Measurements from ENCODE around the gene EGR4. TPM values are rescaled to one million over a fixed set of nuclear protein-coding genes. Genes with fewer than 3 reads are reported as not detected.
"Not testable (repeated sequence)": the region's sequence is repeated elsewhere in the genome, so short reads cannot be mapped to it uniquely, and the experiment has no call there.

The EGR4 gene
- total RNA-seq, 4 donors from 2014 or later: not detected

DNA sequence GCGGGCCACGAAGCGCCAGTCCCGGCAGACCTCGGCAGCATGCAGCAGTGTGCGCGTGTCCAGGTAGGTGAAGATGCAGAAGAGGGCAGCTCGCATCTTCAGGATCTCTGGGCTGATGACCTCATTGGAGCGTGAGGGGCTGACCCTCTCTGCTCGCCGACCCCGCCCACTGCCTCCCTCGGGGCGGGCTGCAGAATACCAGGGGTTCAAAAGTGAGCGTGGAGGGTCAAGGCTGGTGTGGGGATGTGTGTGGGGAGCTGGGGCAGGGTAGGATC lies 29.1 kb downstream of the EGR4 start:
- Histone ChIP-seq H3K36me3 (no peaks in the 10 kb centered on the region), H3K4me1 (peaks cover 0 to 1% of the 10 kb centered on the region in 2 donors), H3K4me3 (no peak overlapping the region), H3K27me3 (no peaks in the 10 kb centered on the region), H3K9me3 (no peaks in the 10 kb centered on the region), H3K27ac (no peak overlapping the region)
- intact Hi-C loops (cut with DNase I; ENCODE audit: low total_unique reads): no loop called here
- no peak for DNase-seq
- TF ChIP-seq POLR2A (IDR thresholded peaks at IDR 0.05): no peak
- TF ChIP-seq, protein P1, sequence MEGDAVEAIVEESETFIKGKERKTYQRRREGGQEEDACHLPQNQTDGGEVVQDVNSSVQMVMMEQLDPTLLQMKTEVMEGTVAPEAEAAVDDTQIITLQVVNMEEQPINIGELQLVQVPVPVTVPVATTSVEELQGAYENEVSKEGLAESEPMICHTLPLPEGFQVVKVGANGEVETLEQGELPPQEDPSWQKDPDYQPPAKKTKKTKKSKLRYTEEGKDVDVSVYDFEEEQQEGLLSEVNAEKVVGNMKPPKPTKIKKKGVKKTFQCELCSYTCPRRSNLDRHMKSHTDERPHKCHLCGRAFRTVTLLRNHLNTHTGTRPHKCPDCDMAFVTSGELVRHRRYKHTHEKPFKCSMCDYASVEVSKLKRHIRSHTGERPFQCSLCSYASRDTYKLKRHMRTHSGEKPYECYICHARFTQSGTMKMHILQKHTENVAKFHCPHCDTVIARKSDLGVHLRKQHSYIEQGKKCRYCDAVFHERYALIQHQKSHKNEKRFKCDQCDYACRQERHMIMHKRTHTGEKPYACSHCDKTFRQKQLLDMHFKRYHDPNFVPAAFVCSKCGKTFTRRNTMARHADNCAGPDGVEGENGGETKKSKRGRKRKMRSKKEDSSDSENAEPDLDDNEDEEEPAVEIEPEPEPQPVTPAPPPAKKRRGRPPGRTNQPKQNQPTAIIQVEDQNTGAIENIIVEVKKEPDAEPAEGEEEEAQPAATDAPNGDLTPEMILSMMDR (IDR thresholded peaks at IDR 0.05): no peak

DNA sequence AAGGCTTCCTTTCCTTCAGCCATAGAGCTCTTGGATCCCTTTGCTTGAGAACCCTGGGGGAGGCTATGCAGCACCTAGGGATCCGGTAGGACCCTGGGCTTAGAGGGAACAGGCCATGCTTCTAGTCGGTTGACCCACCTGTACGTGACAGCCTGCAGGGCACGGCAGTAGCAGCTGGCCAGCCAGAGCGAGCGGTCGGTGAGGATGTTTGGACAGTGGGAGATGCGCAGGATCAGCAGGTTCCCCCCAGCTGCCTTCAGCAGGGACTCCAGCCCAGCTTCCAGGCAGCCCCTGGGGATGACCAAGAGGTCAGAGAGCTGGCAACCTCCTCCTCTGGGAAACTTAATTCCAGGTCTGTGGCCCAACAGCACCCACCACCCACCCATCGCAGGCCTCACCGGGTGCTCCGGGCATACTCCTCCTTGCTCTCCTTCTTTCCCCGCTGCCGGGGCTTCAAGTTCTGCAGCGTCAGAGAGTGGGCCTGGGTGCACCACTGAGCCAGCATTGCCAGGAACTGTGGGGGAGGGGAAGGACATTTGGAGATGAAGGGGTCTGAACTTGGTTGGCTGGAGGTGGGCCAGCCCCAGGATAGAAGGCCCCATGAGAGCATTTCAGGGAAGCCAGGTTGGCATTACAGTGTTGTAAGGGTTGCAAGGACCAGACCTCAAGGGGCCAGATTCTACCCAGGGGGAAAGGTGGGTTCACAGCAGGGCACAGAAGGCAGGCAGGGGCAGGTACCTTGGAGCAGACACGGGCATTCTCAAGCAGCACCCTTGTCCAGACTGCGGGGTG lies 29.6 kb downstream of the EGR4 start:
- no peaks in the 10 kb centered on the region for H3K4me1 ChIP-seq
- no peak overlapping the region for H3K4me3 ChIP-seq
- H3K27me3 ChIP-seq: no peaks in the 10 kb centered on the region
- intact Hi-C loops (cut with DNase I; ENCODE audit: low total_unique reads): no loop called here
- no peaks in the 10 kb centered on the region for H3K36me3 ChIP-seq
- no peak overlapping the region for H3K27ac ChIP-seq
- DNase-seq: no peak
- TF ChIP-seq, protein P1 (IDR thresholded peaks at IDR 0.05): no peak
- no peaks in the 10 kb centered on the region for H3K9me3 ChIP-seq

DNA sequence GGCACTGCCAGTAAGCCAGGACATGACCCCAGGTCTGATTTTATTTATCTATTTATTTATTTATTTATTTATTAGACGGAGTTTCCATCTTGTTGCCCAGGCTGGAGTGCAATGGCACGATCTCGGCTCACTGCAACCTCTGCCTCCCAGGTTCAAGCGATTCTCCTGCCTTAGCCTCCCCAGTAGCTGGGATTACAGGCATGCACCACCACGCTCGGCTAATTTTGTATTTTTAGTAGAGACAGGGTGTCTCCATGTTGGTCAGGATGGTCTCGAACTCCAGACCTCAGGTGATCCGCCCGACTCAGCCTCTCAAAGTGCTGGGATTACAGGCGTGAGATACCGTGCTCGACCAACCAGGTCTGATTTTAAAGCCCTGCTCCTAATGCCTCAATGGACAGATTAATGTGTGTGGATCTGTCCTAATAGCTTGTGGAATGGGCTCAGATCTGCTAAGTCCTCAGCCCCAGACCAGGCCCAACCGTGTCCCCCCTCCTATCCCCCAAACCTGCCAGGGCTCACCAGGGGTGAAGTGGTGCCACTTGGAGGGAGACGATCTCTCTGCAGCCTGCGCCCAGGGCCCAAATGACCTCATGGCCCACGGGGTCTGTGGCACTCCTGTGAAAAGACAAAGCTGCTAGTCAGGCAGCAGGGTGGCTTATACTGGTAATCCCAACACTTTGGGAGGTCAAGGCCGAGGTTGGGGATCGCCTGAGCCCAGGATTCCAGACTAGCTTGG lies 30.5 kb downstream of the EGR4 start:
- H3K4me1 ChIP-seq; H3K36me3 ChIP-seq; DNase-seq; H3K4me3 ChIP-seq; intact Hi-C loops (cut with DNase I; ENCODE audit: low total_unique reads); H3K27me3 ChIP-seq; H3K27ac ChIP-seq; H3K9me3 ChIP-seq: not testable (repeated sequence)

DNA sequence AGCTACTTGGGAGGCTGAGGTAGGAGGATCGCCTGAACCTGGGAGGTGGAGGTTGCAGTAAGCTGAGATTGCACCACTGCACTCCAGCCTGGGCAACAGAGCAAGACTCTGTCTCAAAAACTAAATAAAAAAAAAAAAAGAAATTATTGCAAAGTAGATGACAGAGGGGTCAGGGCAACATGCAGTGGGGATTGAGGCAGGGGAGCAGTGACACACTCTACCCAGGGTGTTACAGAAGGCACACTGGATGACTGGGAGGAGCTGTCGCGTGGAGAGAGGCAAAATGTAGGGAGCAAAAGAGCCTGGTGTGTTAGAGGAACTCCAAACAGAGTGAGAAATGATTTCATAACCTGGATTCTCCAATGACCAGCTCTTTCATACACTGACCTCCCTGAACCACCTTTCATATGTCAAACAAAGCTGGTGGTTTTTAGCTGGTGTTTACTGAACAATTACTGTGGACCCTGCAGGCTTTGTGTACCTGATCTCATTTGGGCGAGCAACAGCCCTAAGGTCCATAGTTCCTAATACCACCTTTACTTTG lies 31.2 kb downstream of the EGR4 start:
- TF ChIP-seq, protein P1 (IDR thresholded peaks at IDR 0.05): no peak
- TF ChIP-seq POLR2A (IDR thresholded peaks at IDR 0.05): no peak
- H3K4me1 ChIP-seq: no peaks in the 10 kb centered on the region
- intact Hi-C loops (cut with DNase I; ENCODE audit: low total_unique reads): no loop called here

DNA sequence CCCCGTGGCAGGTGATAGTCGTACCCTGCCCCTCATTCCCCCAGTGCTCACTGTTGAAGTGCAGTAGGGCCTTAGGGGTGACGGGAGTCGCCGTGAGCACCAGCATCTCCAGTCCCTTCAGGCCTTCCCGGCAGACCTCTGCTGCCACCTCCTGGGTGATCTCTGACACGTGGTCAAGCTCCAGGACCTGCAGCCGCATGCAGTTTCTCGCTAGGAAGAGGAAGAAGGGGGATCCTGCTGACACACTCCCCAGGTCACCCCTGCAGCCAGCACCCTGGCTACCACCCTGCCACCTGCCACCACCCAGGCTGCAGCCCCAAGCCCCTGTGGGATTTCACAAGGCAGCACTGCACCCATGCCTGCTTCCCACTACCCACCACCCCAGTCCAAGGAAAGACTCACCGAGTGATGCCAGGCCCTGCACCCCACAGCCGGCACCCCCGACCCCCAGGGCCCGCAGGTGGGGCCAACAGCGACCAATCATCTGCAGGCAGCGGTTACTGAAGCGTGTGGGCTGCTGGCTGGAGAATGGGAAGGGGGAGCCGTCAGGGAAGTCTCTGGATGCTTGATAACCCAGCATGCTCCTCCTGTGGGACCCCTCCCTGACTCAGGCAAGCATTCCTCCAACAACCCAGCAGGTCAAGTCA lies 32.9 kb downstream of the EGR4 start:
- intact Hi-C loops (cut with DNase I; ENCODE audit: low total_unique reads): no loop called here
- no peaks in the 10 kb centered on the region for H3K9me3 ChIP-seq

More for the DNA sequence above, 31.2 kb downstream of the EGR4 start:
- H3K9me3 ChIP-seq: no peaks in the 10 kb centered on the region
- no peak overlapping the region for H3K4me3 ChIP-seq
- H3K36me3 ChIP-seq: no peaks in the 10 kb centered on the region
- no peaks in the 10 kb centered on the region for H3K27me3 ChIP-seq
- no peak overlapping the region for H3K27ac ChIP-seq
- DNase-seq: no peak

More for the DNA sequence above, 32.9 kb downstream of the EGR4 start:
- H3K27ac ChIP-seq: no peak overlapping the region
- no peak for DNase-seq
- H3K27me3 ChIP-seq: no peaks in the 10 kb centered on the region
- TF ChIP-seq POLR2A (IDR thresholded peaks at IDR 0.05): no peak
- TF ChIP-seq, protein P1 (IDR thresholded peaks at IDR 0.05): no peak
- H3K36me3 ChIP-seq: no peaks in the 10 kb centered on the region
- H3K4me1 ChIP-seq: no peaks in the 10 kb centered on the region
- H3K4me3 ChIP-seq: no peak overlapping the region

All from uterus (tissue), 4 donors.